AG09319 (cell line): ENCODE measurements around the gene TCF7L2.

Source experiments
- DNase-seq: peaks from one replicate; pipeline ENCODE4 v3.0.0-alpha.2; 2010; ENCODE audit warnings: low read depth; ENCODE audit errors: extremely low read depth
- TF ChIP-seq, protein P1 (sequence below): IDR thresholded peaks from 2 replicates; pipeline ENCODE4 v1.5.1; 2011; ENCODE audit warnings: low read depth, mild to moderate bottlenecking, inconsistent platforms, low read length, moderate library complexity

TCF7L2 gene

GRCh38 chr10:113089551-113089950, 139.5 kb downstream of the TCF7L2 start:
- DNase-seq, result no peak
- TF ChIP-seq, protein P1, sequence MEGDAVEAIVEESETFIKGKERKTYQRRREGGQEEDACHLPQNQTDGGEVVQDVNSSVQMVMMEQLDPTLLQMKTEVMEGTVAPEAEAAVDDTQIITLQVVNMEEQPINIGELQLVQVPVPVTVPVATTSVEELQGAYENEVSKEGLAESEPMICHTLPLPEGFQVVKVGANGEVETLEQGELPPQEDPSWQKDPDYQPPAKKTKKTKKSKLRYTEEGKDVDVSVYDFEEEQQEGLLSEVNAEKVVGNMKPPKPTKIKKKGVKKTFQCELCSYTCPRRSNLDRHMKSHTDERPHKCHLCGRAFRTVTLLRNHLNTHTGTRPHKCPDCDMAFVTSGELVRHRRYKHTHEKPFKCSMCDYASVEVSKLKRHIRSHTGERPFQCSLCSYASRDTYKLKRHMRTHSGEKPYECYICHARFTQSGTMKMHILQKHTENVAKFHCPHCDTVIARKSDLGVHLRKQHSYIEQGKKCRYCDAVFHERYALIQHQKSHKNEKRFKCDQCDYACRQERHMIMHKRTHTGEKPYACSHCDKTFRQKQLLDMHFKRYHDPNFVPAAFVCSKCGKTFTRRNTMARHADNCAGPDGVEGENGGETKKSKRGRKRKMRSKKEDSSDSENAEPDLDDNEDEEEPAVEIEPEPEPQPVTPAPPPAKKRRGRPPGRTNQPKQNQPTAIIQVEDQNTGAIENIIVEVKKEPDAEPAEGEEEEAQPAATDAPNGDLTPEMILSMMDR, result no peak

GRCh38 chr10:113091920-113092319, 141.9 kb downstream of the TCF7L2 start:
- TF ChIP-seq, protein P1, result no peak
- DNase-seq, result no peak

GRCh38 chr10:113093188-113094113, 143.4 kb downstream of the TCF7L2 start:
- no peak for DNase-seq
- TF ChIP-seq, protein P1, result no peak

GRCh38 chr10:113094114-113094486, 144.1 kb downstream of the TCF7L2 start:
- no peak for DNase-seq

GRCh38 chr10:113095419-113096127, 145.5 kb downstream of the TCF7L2 start:
- TF ChIP-seq, protein P1, result no peak

More at GRCh38 chr10:113094114-113094486, 144.1 kb downstream of the TCF7L2 start:
- TF ChIP-seq, protein P1, result no peak

GRCh38 chr10:113096128-113096996, 146.3 kb downstream of the TCF7L2 start:
- DNase-seq, result no peak

More at GRCh38 chr10:113095419-113096127, 145.5 kb downstream of the TCF7L2 start:
- DNase-seq, result no peak

More at GRCh38 chr10:113096128-113096996, 146.3 kb downstream of the TCF7L2 start:
- TF ChIP-seq, protein P1, result 0 out of 2 replicates have a peak, but pooled peaks have one; percentile 2
